Measurements from ENCODE around the gene ST3GAL5. TPM values are rescaled to one million over a fixed set of nuclear protein-coding genes. Genes with fewer than 3 reads are reported as not detected.

ST3GAL5 gene
- total RNA-seq, 1 donor from 2014 or later: 20.0 TPM

DNA sequence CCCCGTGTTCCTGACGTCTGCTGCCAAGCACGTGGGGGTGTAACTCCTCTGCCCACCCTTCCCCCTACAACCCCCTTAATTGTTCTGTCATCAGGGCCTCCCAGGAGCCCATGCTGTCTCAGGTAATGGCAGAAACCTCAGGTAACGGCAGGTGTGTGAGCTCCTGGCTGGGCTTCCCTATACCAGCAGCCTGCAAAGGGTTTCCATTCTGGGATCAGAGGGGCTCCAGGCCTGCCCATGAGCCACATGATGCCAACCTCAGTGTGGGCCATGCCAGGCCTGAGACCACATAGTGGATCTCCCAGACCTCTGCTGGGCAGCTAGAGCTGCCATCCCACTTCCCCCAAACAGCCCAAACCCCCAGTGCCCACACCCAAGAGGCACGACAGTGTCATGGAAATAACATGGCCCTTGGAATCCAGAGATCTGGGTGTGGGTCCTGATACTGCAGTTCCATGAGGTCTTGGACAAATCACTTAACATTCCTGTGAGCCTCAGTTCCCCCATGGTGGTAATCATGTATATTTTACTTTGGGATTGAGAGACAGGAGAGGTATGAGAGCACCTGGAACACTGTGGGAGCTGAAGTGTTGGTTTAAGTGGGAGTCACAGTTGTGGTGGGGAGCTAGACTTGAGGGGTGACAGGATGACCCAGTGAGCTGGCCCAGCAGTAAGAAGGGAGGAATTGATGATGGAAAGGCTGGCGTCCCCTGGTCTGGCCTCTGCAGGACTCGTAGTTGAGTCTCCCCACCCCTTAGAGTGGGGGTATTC is 75.4 kb downstream of the ST3GAL5 start:
- Mint-ChIP-seq H3K27ac (ENCODE audit: unreplicated experiment) (no peak overlapping the region), H3K9me3 (ENCODE audit: unreplicated experiment) (no peaks in the 10 kb centered on the region), H3K36me3 (ENCODE audit: low read depth, unreplicated experiment) (no peaks in the 10 kb centered on the region), H3K27me3 (ENCODE audit: low read depth, unreplicated experiment) (peaks cover 51% of the 10 kb centered on the region), H3K4me3 (ENCODE audit: unreplicated experiment) (no peak overlapping the region), H3K4me1 (ENCODE audit: low read depth, unreplicated experiment) (no peaks in the 10 kb centered on the region)
- FAIRE-seq (no peak), DNase-seq (ENCODE audit: low read depth) (no peak)
- H3K36me3 ChIP-seq (ENCODE audit: insufficient read depth, low read length): no peaks in the 10 kb centered on the region
- no peaks in the 10 kb centered on the region for H4K20me1 ChIP-seq (ENCODE audit: insufficient read depth, low read length)
- no peaks in the 10 kb centered on the region for H3K9me3 ChIP-seq (ENCODE audit: insufficient read depth, low read depth, low read length)
- no peak for TF ChIP-seq EZH2 (IDR thresholded peaks at IDR 0.05; ENCODE audit: insufficient read depth, low read length)
- TF ChIP-seq, protein P1, sequence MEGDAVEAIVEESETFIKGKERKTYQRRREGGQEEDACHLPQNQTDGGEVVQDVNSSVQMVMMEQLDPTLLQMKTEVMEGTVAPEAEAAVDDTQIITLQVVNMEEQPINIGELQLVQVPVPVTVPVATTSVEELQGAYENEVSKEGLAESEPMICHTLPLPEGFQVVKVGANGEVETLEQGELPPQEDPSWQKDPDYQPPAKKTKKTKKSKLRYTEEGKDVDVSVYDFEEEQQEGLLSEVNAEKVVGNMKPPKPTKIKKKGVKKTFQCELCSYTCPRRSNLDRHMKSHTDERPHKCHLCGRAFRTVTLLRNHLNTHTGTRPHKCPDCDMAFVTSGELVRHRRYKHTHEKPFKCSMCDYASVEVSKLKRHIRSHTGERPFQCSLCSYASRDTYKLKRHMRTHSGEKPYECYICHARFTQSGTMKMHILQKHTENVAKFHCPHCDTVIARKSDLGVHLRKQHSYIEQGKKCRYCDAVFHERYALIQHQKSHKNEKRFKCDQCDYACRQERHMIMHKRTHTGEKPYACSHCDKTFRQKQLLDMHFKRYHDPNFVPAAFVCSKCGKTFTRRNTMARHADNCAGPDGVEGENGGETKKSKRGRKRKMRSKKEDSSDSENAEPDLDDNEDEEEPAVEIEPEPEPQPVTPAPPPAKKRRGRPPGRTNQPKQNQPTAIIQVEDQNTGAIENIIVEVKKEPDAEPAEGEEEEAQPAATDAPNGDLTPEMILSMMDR (IDR thresholded peaks at IDR 0.05; ENCODE audit: insufficient read depth, low read depth, low read length): no peak
- no peak overlapping the region for H2AFZ ChIP-seq (ENCODE audit: low read depth, low read length)
- no peak overlapping the region for H3K9ac ChIP-seq (ENCODE audit: low read length)
- H3K4me1 ChIP-seq (ENCODE audit: insufficient read depth, low read length): peaks cover 5% of the 10 kb centered on the region
- no peaks in the 10 kb centered on the region for H3K27me3 ChIP-seq (ENCODE audit: insufficient read depth, low read length)
- H3K4me2 ChIP-seq (ENCODE audit: low read length): no peak overlapping the region
- H3K27ac ChIP-seq (ENCODE audit: low read depth, low read length): no peak overlapping the region
- H3K79me2 ChIP-seq (ENCODE audit: insufficient read depth, low read length): no peaks in the 10 kb centered on the region
- H3K4me3 ChIP-seq (ENCODE audit: insufficient read depth, low read depth, low read length): no peak overlapping the region

DNA sequence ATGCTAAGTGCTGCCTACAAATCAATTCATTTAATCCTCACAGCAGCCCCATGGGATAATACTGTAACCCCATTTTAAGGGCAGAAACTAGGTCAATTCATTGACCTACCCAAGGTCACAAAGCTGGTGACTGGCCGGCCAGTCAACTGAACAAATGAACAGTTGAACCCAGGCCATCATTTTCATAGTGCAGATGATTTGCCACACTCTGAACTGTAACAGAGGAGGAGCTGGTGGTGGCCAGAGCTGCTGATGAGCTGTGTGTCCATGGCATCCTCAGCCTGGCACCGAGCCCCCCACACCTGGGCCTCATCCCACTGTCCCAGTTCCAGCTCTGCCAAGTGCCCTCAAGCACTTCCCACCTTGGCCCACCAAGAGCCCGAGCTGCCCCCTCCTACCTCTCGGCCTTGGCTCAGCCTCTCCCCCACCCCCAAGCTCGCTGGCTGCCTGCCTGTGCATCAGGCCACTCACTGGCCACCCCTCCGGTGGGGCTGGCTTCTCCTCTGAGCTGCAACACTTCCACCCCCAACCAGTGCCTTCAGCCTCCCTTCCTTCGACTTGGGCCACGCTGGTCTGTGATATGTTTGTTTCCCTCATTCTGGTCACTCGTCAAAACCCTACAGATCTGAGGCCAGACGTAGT is 76.6 kb downstream of the ST3GAL5 start:
- Mint-ChIP-seq H3K4me1 (ENCODE audit: low read depth, unreplicated experiment) (no peaks in the 10 kb centered on the region), H3K9me3 (ENCODE audit: unreplicated experiment) (no peaks in the 10 kb centered on the region), H3K4me3 (ENCODE audit: unreplicated experiment) (no peak overlapping the region), H3K27ac (ENCODE audit: unreplicated experiment) (no peak overlapping the region), H3K27me3 (ENCODE audit: low read depth, unreplicated experiment) (peaks cover 50% of the 10 kb centered on the region), H3K36me3 (ENCODE audit: low read depth, unreplicated experiment) (no peaks in the 10 kb centered on the region)
- no peaks in the 10 kb centered on the region for H4K20me1 ChIP-seq (ENCODE audit: insufficient read depth, low read length)
- H3K4me3 ChIP-seq (ENCODE audit: insufficient read depth, low read depth, low read length): no peak overlapping the region
- no peaks in the 10 kb centered on the region for H3K79me2 ChIP-seq (ENCODE audit: insufficient read depth, low read length)
- H3K27me3 ChIP-seq (ENCODE audit: insufficient read depth, low read length): no peaks in the 10 kb centered on the region
- peaks cover 5% of the 10 kb centered on the region for H3K4me1 ChIP-seq (ENCODE audit: insufficient read depth, low read length)
- FAIRE-seq: no peak
- TF ChIP-seq EZH2 (IDR thresholded peaks at IDR 0.05; ENCODE audit: insufficient read depth, low read length): no peak
- TF ChIP-seq, protein P1 (IDR thresholded peaks at IDR 0.05; ENCODE audit: insufficient read depth, low read depth, low read length): no peak
- no peak overlapping the region for H3K9ac ChIP-seq (ENCODE audit: low read length)
- no peak overlapping the region for H3K4me2 ChIP-seq (ENCODE audit: low read length)
- DNase-seq (ENCODE audit: low read depth): no peak
- H2AFZ ChIP-seq (ENCODE audit: low read depth, low read length): no peak overlapping the region
- no peaks in the 10 kb centered on the region for H3K9me3 ChIP-seq (ENCODE audit: insufficient read depth, low read depth, low read length)
- no peaks in the 10 kb centered on the region for H3K36me3 ChIP-seq (ENCODE audit: insufficient read depth, low read length)
- H3K27ac ChIP-seq (ENCODE audit: low read depth, low read length): no peak overlapping the region

Data from astrocyte (in vitro differentiated cells and primary cell).